ENCODE data around the gene GPAT3.

The GPAT3 gene

DNA sequence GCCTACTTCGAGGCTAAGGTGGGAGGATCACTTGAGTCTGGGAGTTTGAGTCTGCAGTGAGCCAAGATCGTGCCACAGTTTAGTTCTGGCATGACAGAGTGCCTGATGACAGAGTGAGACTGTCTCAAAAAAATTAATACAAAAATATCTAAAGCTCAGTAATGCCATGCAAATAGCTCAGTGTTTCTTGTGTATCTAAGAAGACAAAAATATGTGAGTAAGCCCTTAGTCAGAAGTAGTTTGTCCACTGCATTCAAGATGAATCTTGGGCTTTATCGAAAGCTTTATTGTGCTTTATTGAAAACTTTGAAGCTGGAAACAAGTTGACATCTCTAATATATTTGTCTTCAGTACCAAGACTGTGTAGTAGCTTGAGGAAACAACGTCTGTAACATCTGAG, 115.9 kb downstream of the GPAT3 start:
- DNase-seq = no peak

Measured in NCI-H2081 (cell line).